Breast epithelium (tissue), 3 donors: ENCODE results near the gene MICAL3.

Experiments
- POLR2A ChIP-seq: fragments of 450-650 bp; IDR thresholded peaks from one replicate; pipeline ENCODE4 v1.6.1; 2016; ENCODE audit warnings: antibody characterized with exemption, mild to moderate bottlenecking, moderate library complexity
- POLR2AphosphoS5 ChIP-seq, 3 donors: sonication (generic); formaldehyde crosslinking; IDR thresholded peaks; one replicate each; pipeline ENCODE4 v1.6.1; 2017; ENCODE audit warnings: antibody characterized with exemption in 3 of 3
- TF ChIP-seq, protein P1 (sequence below), 3 donors: fragments of 450-650 bp; IDR thresholded peaks; one replicate each; pipeline ENCODE4 v1.5.1; 2016 to 2017; ENCODE audit warnings: antibody characterized with exemption in 3 of 3, mild to moderate bottlenecking in 3 of 3, moderate library complexity in 3 of 3

- TF ChIP-seq, protein P1, sequence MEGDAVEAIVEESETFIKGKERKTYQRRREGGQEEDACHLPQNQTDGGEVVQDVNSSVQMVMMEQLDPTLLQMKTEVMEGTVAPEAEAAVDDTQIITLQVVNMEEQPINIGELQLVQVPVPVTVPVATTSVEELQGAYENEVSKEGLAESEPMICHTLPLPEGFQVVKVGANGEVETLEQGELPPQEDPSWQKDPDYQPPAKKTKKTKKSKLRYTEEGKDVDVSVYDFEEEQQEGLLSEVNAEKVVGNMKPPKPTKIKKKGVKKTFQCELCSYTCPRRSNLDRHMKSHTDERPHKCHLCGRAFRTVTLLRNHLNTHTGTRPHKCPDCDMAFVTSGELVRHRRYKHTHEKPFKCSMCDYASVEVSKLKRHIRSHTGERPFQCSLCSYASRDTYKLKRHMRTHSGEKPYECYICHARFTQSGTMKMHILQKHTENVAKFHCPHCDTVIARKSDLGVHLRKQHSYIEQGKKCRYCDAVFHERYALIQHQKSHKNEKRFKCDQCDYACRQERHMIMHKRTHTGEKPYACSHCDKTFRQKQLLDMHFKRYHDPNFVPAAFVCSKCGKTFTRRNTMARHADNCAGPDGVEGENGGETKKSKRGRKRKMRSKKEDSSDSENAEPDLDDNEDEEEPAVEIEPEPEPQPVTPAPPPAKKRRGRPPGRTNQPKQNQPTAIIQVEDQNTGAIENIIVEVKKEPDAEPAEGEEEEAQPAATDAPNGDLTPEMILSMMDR (IDR thresholded peaks at IDR 0.05), result no peak
- TF ChIP-seq POLR2AphosphoS5 (IDR thresholded peaks at IDR 0.05) (no peak), POLR2A (no peak)
Measured at GRCh38 chr22:17787241-17787640, 237.1 kb downstream of the MICAL3 start.
